Smooth muscle cell of the pulmonary artery (primary cell): ENCODE measurements around the gene SOD1. TPM values are rescaled to one million over a fixed set of nuclear protein-coding genes. Genes with fewer than 3 reads are reported as not detected.

Source experiments
- total RNA-seq: library from RNA; depleted of rRNA; stranded (reverse); fragments of >200 nt; gene quantifications from 2 replicates; pipeline ENCODE4 v1.2.3, GENCODE V29; 2014

SOD1 gene
- total RNA-seq, result 134 and 189 TPM in 2 replicates

DNA sequence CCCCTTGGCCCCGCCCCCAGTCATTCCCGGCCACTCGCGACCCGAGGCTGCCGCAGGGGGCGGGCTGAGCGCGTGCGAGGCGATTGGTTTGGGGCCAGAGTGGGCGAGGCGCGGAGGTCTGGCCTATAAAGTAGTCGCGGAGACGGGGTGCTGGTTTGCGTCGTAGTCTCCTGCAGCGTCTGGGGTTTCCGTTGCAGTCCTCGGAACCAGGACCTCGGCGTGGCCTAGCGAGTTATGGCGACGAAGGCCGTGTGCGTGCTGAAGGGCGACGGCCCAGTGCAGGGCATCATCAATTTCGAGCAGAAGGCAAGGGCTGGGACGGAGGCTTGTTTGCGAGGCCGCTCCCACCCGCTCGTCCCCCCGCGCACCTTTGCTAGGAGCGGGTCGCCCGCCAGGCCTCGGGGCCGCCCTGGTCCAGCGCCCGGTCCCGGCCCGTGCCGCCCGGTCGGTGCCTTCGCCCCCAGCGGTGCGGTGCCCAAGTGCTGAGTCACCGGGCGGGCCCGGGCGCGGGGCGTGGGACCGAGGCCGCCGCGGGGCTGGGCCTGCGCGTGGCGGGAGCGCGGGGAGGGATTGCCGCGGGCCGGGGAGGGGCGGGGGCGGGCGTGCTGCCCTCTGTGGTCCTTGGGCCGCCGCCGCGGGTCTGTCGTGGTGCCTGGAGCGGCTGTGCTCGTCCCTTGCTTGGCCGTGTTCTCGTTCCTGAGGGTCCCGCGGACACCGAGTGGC is at the start of gene SOD1:
SOD1 (plus strand) TSS at position 158 of the 723 bp plus-strand sequence; CDS start at position 235, 77 bp downstream.

Other genes starting within 250 kb of the SOD1 start
- gene SCAF4, start 72.4 kb downstream of the SOD1 start, total RNA-seq, result 5.9 and 6.6 TPM in 2 replicates
- not detected in 2 replicates for gene HUNK, start 213.3 kb downstream of the SOD1 start, total RNA-seq